K562 (cell line): ENCODE results near the gene SLC25A44. TPM values are rescaled to one million over a fixed set of nuclear protein-coding genes. Genes with fewer than 3 reads are reported as not detected.
A peak's percentile ranks its signal among the peaks of the same experiment; 100 is the strongest.

ENCODE experiments used
- ATAC-seq: fragments of 200-7000 bp; cut with Tn5 transposase; 3 replicates; pipeline ENCODE4 v1.9.1; 2020; ENCODE audit warnings: moderate library complexity
- BruUV-seq: library from RNA; stranded (reverse); fragments of 400-500 nt; replicated peaks from 2 replicates; lab custom pipeline; 2021; lab: Mats Ljungman, UMichigan
- CTCF ChIA-PET: fragments of 300-600 bp; formaldehyde crosslinking; extraction: SDS; loops from one replicate; lab custom pipeline; 2021; ENCODE audit warnings: low intra/inter-chr PET ratio; lab: Yijun Ruan, JAX
- POLR2A ChIA-PET: fragments of 300-600, 350-650 bp; sonication (Branson Sonifier 250); formaldehyde crosslinking; extraction: SDS; loops from one replicate; lab custom pipeline; 2021; ENCODE audit warnings: antibody characterized with exemption, inconsistent platforms; lab: Yijun Ruan, JAX
- DNase-seq, 4 experiments: peaks; one replicate each; pipeline versions ENCODE4 v3.0.0 to v3.0.0-alpha.2; 2011 to 2018; ENCODE audit warnings: low spot score in 3 of 4, mixed read lengths in 3 of 4; ENCODE audit errors: extremely low read depth in 1 of 4
- FAIRE-seq: peaks from 2 replicates; lab custom pipeline; 2011; peaks lifted over from hg19 to GRCh38; lab: Jason Lieb, UNC
- H2AFZ ChIP-seq: 2 replicates; pipeline ENCODE4 v1.6.0; 2011; ENCODE audit warnings: low read depth, low read length, control low read depth, inconsistent platforms
- H3K27ac ChIP-seq: fragments of 200-600 bp; 3 replicates; pipeline ENCODE4 v1.8.0; 2011; ENCODE audit warnings: low read depth, mild to moderate bottlenecking, control low read depth, inconsistent platforms, low read length, moderate library complexity, mixed read lengths; ENCODE audit errors: extremely low read depth
- H3K27me3 ChIP-seq, 2 experiments: fragments of 300-600 bp in 1 of 2; 2 replicates in 1 of 2; 3 replicates in 1 of 2; pipeline versions ENCODE4 v1.6.0 to v1.8.0; 2011; ENCODE audit warnings: inconsistent platforms in 2 of 2, low read length in 2 of 2, mild to moderate bottlenecking in 1 of 2, mixed read lengths in 1 of 2, moderate library complexity in 1 of 2; ENCODE audit not compliant: control insufficient read depth in 2 of 2, insufficient read depth in 2 of 2
- H3K36me3 ChIP-seq: fragments of 300-600 bp; 3 replicates; pipeline ENCODE4 v1.8.0; 2011; ENCODE audit warnings: mild to moderate bottlenecking, low read length, inconsistent platforms; ENCODE audit not compliant: control insufficient read depth, insufficient read depth
- H3K4me1 ChIP-seq, 2 experiments: fragments of 200-600 bp in 1 of 2; replicated peaks in 1 of 2; 2 replicates in 1 of 2; 3 replicates in 1 of 2; pipeline versions ENCODE4 v1.5.1 to v1.8.0; 2011; ENCODE audit warnings: inconsistent platforms in 2 of 2, low read length in 2 of 2, mild to moderate bottlenecking in 1 of 2, mixed read lengths in 1 of 2, moderate library complexity in 1 of 2; ENCODE audit not compliant: control insufficient read depth in 2 of 2, insufficient read depth in 2 of 2
- H3K4me2 ChIP-seq: 2 replicates; pipeline ENCODE4 v1.6.1; 2011; ENCODE audit warnings: low read length, control low read depth, inconsistent platforms, mixed read lengths; ENCODE audit not compliant: insufficient read depth
- H3K4me3 ChIP-seq: fragments of 200-600 bp; sonication (generic), shearing (Covaris generic); 2 replicates; pipeline ENCODE4 v1.5.1; 2016; ENCODE audit warnings: control low read depth, inconsistent platforms
- H3K79me2 ChIP-seq: fragments of 200-600 bp; 3 replicates; pipeline ENCODE4 v1.8.0; 2011; ENCODE audit warnings: low read length, inconsistent platforms; ENCODE audit not compliant: control insufficient read depth, insufficient read depth
- H3K9ac ChIP-seq, 2 experiments: 2 replicates each; pipeline versions ENCODE4 v1.6.0 to v1.6.1; 2011; ENCODE audit warnings: low read depth in 2 of 2, low read length in 2 of 2, control low read depth in 1 of 2, inconsistent platforms in 1 of 2, mild to moderate bottlenecking in 1 of 2, mixed read lengths in 1 of 2; ENCODE audit not compliant: insufficient read depth in 1 of 2
- H3K9me1 ChIP-seq: one replicate; pipeline ENCODE4 v1.6.0; 2011; ENCODE audit warnings: inconsistent platforms, mild to moderate bottlenecking, low read length, moderate library complexity; ENCODE audit not compliant: control insufficient read depth, insufficient read depth
- H3K9me3 ChIP-seq: replicated peaks from 2 replicates; pipeline ENCODE4 v1.5.1; 2011; ENCODE audit warnings: low read depth, low read length, inconsistent platforms; ENCODE audit not compliant: control insufficient read depth, insufficient read depth
- H4K20me1 ChIP-seq: replicated peaks from 2 replicates; pipeline ENCODE4 v1.6.1; 2011; ENCODE audit warnings: low read length, inconsistent platforms, mixed read lengths; ENCODE audit not compliant: control insufficient read depth, insufficient read depth
- CLOCK ChIP-seq: fragments of 250-450 bp; sonication (Bioruptor Pico); IDR thresholded peaks from 2 replicates; pipeline ENCODE4 v1.4.0; 2020; ENCODE audit warnings: mild to moderate bottlenecking, moderate library complexity, borderline replicate concordance
- EGR1 ChIP-seq: fragments of 450-650 bp; conservative IDR thresholded peaks from 2 replicates; pipeline ENCODE4 v1.6.1; 2017; ENCODE audit warnings: mild to moderate bottlenecking
- ESRRA ChIP-seq: fragments of 450-650 bp; IDR thresholded peaks from 2 replicates; pipeline ENCODE4 v1.6.1; 2014; ENCODE audit warnings: low read depth, mild to moderate bottlenecking, moderate library complexity, borderline replicate concordance
- GATAD2A ChIP-seq: fragments of 450-650 bp; IDR thresholded peaks from 2 replicates; pipeline ENCODE4 v1.6.1; 2017
- MAFG ChIP-seq: fragments of 450-650 bp; conservative IDR thresholded peaks from 2 replicates; pipeline ENCODE4 v1.6.1; 2016; ENCODE audit warnings: missing genetic modification characterization, missing compliant biosample characterization
- MTA1 ChIP-seq: fragments of 450-650 bp; IDR thresholded peaks from 2 replicates; pipeline ENCODE4 v1.6.1; 2017; ENCODE audit warnings: borderline replicate concordance
- MYNN ChIP-seq, 2 experiments: sonication (generic); formaldehyde crosslinking in 1 of 2; IDR thresholded peaks; 2 replicates each; pipeline versions ENCODE4 v1.5.0 to v1.6.1; 2016 to 2020; ENCODE audit warnings: antibody characterized with exemption in 1 of 2, missing genetic modification reagents in 1 of 2
- RUNX1 ChIP-seq: sonication (generic); IDR thresholded peaks from 2 replicates; pipeline ENCODE4 v1.6.1; 2016; ENCODE audit warnings: antibody characterized with exemption, low read depth
- SRF ChIP-seq, 2 experiments: fragments of 250-450, 450-650 bp in 1 of 2; sonication (Bioruptor Pico) in 1 of 2; sonication (generic) in 1 of 2; formaldehyde crosslinking; IDR thresholded peaks; 2 replicates each; pipeline versions ENCODE4 v1.5.0 to v1.5.1; 2020 to 2022; ENCODE audit warnings: mild to moderate bottlenecking in 1 of 2, missing genetic modification reagents in 1 of 2
- TCF7L2 ChIP-seq: fragments of 150-350 bp; IDR thresholded peaks from 2 replicates; pipeline ENCODE4 v1.6.1; 2016; ENCODE audit warnings: low read depth, mild to moderate bottlenecking, low read length, moderate library complexity
- ZBTB49 ChIP-seq: sonication (generic); formaldehyde crosslinking; IDR thresholded peaks from 2 replicates; pipeline ENCODE4 v1.8.0; 2022; ENCODE audit warnings: missing genetic modification reagents, mild to moderate bottlenecking, borderline replicate concordance
- ZNF431 ChIP-seq: sonication (generic); formaldehyde crosslinking; IDR thresholded peaks from 2 replicates; pipeline ENCODE4 v1.8.0; 2022; ENCODE audit warnings: mild to moderate bottlenecking, missing genetic modification reagents
- ZNF644 ChIP-seq: fragments of 200-800 bp; sonication (Bioruptor generic); IDR thresholded peaks from 2 replicates; pipeline ENCODE4 v1.6.1; 2016; ENCODE audit warnings: low read depth, missing genetic modification characterization, missing compliant biosample characterization
- ZNF79 ChIP-seq: fragments of 250-450 bp; sonication (Bioruptor Pico); IDR thresholded peaks from 2 replicates; pipeline ENCODE4 v1.4.0; 2020; ENCODE audit warnings: low read depth, mild to moderate bottlenecking, moderate library complexity
- in situ Hi-C: fragments of 300-500 bp; cut with MboI; formaldehyde crosslinking; loops from 4 replicates; pipeline ENCODE4 v1.15.0; 2018; ENCODE audit warnings: inconsistent platforms, mixed read lengths
- intact Hi-C: fragments of 100-400 bp; cut with micrococcal nuclease; formaldehyde crosslinking; loops from 2 replicates; pipeline ENCODE4 v1.14.2; 2022
- polyA plus RNA-seq, 8 experiments: library from polyadenylated mRNA; depleted of rRNA in 4 of 8; stranded (reverse) in 5 of 8; unstranded in 3 of 8; fragments of >200 nt; fragmentation: Nextera tagmentation in 2 of 8; fragmentation: Illumina TruSeq in 1 of 8; extraction: Ambion mirVana in 2 of 8; extraction: Trizol in 1 of 8; gene quantifications; 2 replicates each; pipeline versions ENCODE4 v1.2.1 to v1.2.3, GENCODE V29; 2011 to 2014; ENCODE audit warnings: inconsistent platforms in 1 of 8, missing spikeins in 1 of 8
- total RNA-seq, 7 experiments: library from RNA; depleted of rRNA in 6 of 7; stranded (reverse); fragments of >200 nt in 6 of 7; fragmentation: Illumina TruSeq in 2 of 7; extraction: Trizol in 2 of 7; gene quantifications; 2 replicates each; pipeline versions ENCODE4 v1.2.1 to v1.2.3, GENCODE V29; 2011 to 2021; ENCODE audit warnings: low replicate concordance in 1 of 7
- TF ChIP-seq, protein P1 (sequence below): sonication (generic); formaldehyde crosslinking; IDR thresholded peaks from 2 replicates; pipeline ENCODE4 v1.8.0; 2023; ENCODE audit warnings: mild to moderate bottlenecking, missing genetic modification reagents

The SLC25A44 gene
- total and polyA plus RNA-seq, 9 of the 15 experiments (the other 6 are each of a cell fraction or from before 2014, with no cell fraction given) = 4.4 to 22.8 (median 12.5) TPM

DNA sequence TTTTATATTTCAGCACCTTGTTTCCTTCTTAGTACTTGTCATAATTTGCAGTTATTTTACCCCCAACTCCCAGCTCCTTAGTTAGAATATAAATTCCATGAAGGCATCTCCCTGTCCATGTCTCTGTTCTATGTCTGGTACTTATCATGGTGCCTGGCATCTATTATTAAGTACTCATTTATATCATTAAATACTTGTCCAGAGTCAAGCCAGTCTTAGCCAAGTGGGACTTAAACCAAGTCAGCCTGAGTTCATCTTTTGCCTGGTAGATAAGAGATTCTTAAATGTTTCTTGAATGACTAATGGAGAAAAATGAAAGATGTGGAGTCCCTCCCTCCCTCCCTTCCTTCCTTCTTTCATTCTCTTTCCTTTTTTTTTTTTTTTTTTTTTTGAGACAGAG is 9.4 kb downstream of the SLC25A44 start:
- Histone ChIP-seq H3K36me3 (peaks cover 65% of the 10 kb centered on the region; the same call in 2 of the 3 replicates), H3K9me3 (no peaks in the 10 kb centered on the region), H3K4me3 (no peak overlapping the region), H3K27me3 (no peaks in the 10 kb centered on the region), H3K9ac (no peak overlapping the region), H2AFZ (no peak overlapping the region), H3K4me1 (peaks cover 0 to 3% of the 10 kb centered on the region in 2 experiments; a peak in 2 of 5 replicates), H3K79me2 (peaks cover 17% of the 10 kb centered on the region; the same call in 2 of the 3 replicates), H4K20me1 (peaks cover 4% of the 10 kb centered on the region; the same call in 1 of the 2 replicates), H3K4me2 (no peak overlapping the region), H3K27ac (no peak overlapping the region), H3K9me1 (no peaks in the 10 kb centered on the region)
- intact Hi-C loops (no loop called here), in situ Hi-C loops (no loop called here)
- FAIRE-seq (no peak), ATAC-seq (no peak), DNase-seq (peak in 1 of 4 experiments; percentile 5)
- BruUV-seq = no TSS peak
- POLR2A ChIA-PET = interaction anchor here (0.6 to 9.2 kb wide), 2 partner anchors 10 to 271 kb away, joined by 4 to 62 read pairs; partner anchors contain the start of gene PMF1
- CTCF ChIA-PET = no interaction called here
- TF ChIP-seq EGR1 (no peak), ZBTB49 (CRISPR knock-in tag) (no peak), ZNF644 (no peak), MYNN (IDR thresholded peaks at IDR 0.05) (no peak), MYNN (CRISPR knock-in tag; IDR thresholded peaks at IDR 0.05) (no peak), RUNX1 (no peak), TCF7L2 (no peak), SRF (CRISPR knock-in tag; IDR thresholded peaks at IDR 0.05) (no peak), ESRRA (no peak), CLOCK (CRISPR knock-in tag) (no peak), GATAD2A (no peak), MTA1 (no peak), ZNF79 (no peak), MAFG (tag) (no peak), ZNF431 (CRISPR knock-in tag) (no peak)
- TF ChIP-seq, protein P1, sequence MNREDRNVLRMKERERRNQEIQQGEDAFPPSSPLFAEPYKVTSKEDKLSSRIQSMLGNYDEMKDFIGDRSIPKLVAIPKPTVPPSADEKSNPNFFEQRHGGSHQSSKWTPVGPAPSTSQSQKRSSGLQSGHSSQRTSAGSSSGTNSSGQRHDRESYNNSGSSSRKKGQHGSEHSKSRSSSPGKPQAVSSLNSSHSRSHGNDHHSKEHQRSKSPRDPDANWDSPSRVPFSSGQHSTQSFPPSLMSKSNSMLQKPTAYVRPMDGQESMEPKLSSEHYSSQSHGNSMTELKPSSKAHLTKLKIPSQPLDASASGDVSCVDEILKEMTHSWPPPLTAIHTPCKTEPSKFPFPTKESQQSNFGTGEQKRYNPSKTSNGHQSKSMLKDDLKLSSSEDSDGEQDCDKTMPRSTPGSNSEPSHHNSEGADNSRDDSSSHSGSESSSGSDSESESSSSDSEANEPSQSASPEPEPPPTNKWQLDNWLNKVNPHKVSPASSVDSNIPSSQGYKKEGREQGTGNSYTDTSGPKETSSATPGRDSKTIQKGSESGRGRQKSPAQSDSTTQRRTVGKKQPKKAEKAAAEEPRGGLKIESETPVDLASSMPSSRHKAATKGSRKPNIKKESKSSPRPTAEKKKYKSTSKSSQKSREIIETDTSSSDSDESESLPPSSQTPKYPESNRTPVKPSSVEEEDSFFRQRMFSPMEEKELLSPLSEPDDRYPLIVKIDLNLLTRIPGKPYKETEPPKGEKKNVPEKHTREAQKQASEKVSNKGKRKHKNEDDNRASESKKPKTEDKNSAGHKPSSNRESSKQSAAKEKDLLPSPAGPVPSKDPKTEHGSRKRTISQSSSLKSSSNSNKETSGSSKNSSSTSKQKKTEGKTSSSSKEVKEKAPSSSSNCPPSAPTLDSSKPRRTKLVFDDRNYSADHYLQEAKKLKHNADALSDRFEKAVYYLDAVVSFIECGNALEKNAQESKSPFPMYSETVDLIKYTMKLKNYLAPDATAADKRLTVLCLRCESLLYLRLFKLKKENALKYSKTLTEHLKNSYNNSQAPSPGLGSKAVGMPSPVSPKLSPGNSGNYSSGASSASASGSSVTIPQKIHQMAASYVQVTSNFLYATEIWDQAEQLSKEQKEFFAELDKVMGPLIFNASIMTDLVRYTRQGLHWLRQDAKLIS (CRISPR knock-in tag) = no peak
